Adrenal gland (tissue), 12 donors: ENCODE measurements around the gene ZNF774. TPM values are rescaled to one million over a fixed set of nuclear protein-coding genes. Genes with fewer than 3 reads are reported as not detected.

Source experiments
- DNase-seq, 7 donors: peaks; one replicate each; pipeline ENCODE4 v3.0.0-alpha.2; 2019 to 2020
- H3K27ac ChIP-seq, 5 donors: fragments of 200-600 bp; sonication (generic) in 4 of 5; 1 replicate in 3 of 5; 2 replicates in 2 of 5; pipeline versions ENCODE4 v1.5.1 to v1.8.0; 2016 to 2020; ENCODE audit warnings: mild to moderate bottlenecking in 1 of 5
- H3K27me3 ChIP-seq: fragments of 200-600 bp; 2 replicates; pipeline ENCODE4 v1.8.0; 2021
- H3K36me3 ChIP-seq, 2 donors: fragments of 200-600 bp; replicated peaks in 1 of 2; 1 replicate in 1 of 2; 2 replicates in 1 of 2; pipeline versions ENCODE4 v1.5.1 to v1.8.0; 2018 to 2022
- H3K4me1 ChIP-seq, 2 donors: fragments of 200-600 bp; replicated peaks in 1 of 2; 1 replicate in 1 of 2; 2 replicates in 1 of 2; pipeline versions ENCODE4 v1.5.1 to v1.8.0; 2018 to 2021
- H3K4me3 ChIP-seq, 4 donors: fragments of 200-600 bp; sonication (generic) in 3 of 4; one replicate each; pipeline ENCODE4 v1.5.1; 2016 to 2018
- H3K9me3 ChIP-seq, 3 donors: fragments of 200-600 bp; sonication (generic) in 1 of 3; replicated peaks in 1 of 3; 1 replicate in 2 of 3; 2 replicates in 1 of 3; pipeline versions ENCODE4 v1.5.1 to v1.8.0; 2016 to 2021
- POLR2A ChIP-seq, 2 donors: fragments of 450-650 bp; IDR thresholded peaks; one replicate each; pipeline ENCODE4 v1.6.1; 2017; ENCODE audit warnings: antibody characterized with exemption in 2 of 2, mild to moderate bottlenecking in 2 of 2, moderate library complexity in 1 of 2
- WGBS, 4 donors: extraction: QIAGEN DNeasy Blood & Tissue Kit in 2 of 4; methylation state at CpG; one replicate each; pipeline versions ENCODE4 v1.1.5 to v1.1.7; 2013 to 2017; 5-methylcytosine and 5-hydroxymethylcytosine counted together
- intact Hi-C, 2 donors: fragments of 100-400 bp; cut with DNase I; formaldehyde crosslinking; loops; one replicate each; pipeline versions ENCODE4 v1.14.1 to v1.15.0; 2022 to 2023
- polyA plus RNA-seq, 3 donors: library from polyadenylated mRNA; stranded (reverse); fragments of 200-250 nt in 2 of 3; fragments of 350-450 nt in 1 of 3; fragmentation: Illumina TruSeq in 1 of 3; extraction: RNeasy Lipid Tissue Mini Kit (QIAGEN cat#74804) in 1 of 3; gene quantifications; one replicate each; pipeline ENCODE4 v1.2.3, GENCODE V29; 2013 to 2014
- small RNA-seq, 2 donors: library from RNA; depleted of rRNA; stranded (forward); fragments of <200 nt; gene quantifications; one replicate each; pipeline ENCODE3, GENCODE V24; 2016
- total RNA-seq, 9 donors: library from RNA; depleted of rRNA in 4 of 9; stranded (reverse); fragments of >200 nt in 4 of 9; fragments of 120-200 nt in 1 of 9; fragmentation: NEBNext Ultra II Directional in 1 of 9; extraction: Animal tissue kit (Norgen Biotek cat#: 25700) in 1 of 9; gene quantifications; one replicate each; pipeline versions ENCODE4 v1.1.0 to v1.2.4, GENCODE V29; 2013 to 2023
- TF ChIP-seq, protein P1 (sequence below), 6 experiments: fragments of 450-650 bp in 4 of 6; fragments of 200-600 bp in 2 of 6; sonication (generic) in 1 of 6; IDR thresholded peaks; 1 replicate in 5 of 6; 2 replicates in 1 of 6; pipeline versions ENCODE4 v1.5.1 to v1.8.0; 2016 to 2021; ENCODE audit warnings: antibody characterized with exemption in 6 of 6, mild to moderate bottlenecking in 2 of 6, moderate library complexity in 1 of 6
- donor health status: healthy with polysubstance abuse.
- donor health status: Bipolar disorder and iron deficiency.
- donor health status: DM: yes; HTN: yes; CAD: no.
- donor health status: DM: no; HTN: no; CAD: no.
- donor health status: DM: no; HTN: no; CAD: no.
- donor health status: DM: yes; HTN: yes; CAD: no.

The ZNF774 gene
- total and polyA plus RNA-seq, 12 donors = 1.0 to 21.4 (median 6.0) TPM

- 87 to 96% (median 93%) methylated on average over 2 of the region's 2 CpGs for WGBS, 4 donors
- no peak overlapping the region for H3K27ac ChIP-seq
Measured at GRCh38 chr15:90411176-90411575, 59.1 kb downstream of the ZNF774 start.

More at GRCh38 chr15:90411176-90411575, 59.1 kb downstream of the ZNF774 start:
- TF ChIP-seq POLR2A (IDR thresholded peaks at IDR 0.05) = no peak
- TF ChIP-seq, protein P1, sequence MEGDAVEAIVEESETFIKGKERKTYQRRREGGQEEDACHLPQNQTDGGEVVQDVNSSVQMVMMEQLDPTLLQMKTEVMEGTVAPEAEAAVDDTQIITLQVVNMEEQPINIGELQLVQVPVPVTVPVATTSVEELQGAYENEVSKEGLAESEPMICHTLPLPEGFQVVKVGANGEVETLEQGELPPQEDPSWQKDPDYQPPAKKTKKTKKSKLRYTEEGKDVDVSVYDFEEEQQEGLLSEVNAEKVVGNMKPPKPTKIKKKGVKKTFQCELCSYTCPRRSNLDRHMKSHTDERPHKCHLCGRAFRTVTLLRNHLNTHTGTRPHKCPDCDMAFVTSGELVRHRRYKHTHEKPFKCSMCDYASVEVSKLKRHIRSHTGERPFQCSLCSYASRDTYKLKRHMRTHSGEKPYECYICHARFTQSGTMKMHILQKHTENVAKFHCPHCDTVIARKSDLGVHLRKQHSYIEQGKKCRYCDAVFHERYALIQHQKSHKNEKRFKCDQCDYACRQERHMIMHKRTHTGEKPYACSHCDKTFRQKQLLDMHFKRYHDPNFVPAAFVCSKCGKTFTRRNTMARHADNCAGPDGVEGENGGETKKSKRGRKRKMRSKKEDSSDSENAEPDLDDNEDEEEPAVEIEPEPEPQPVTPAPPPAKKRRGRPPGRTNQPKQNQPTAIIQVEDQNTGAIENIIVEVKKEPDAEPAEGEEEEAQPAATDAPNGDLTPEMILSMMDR (IDR thresholded peaks at IDR 0.05) = no peak
- Histone ChIP-seq H3K4me1 (peaks cover 8 to 64% of the 10 kb centered on the region in 2 donors), H3K27me3 (no peaks in the 10 kb centered on the region), H3K4me3 (no peak overlapping the region), H3K36me3 (no peaks in the 10 kb centered on the region), H3K9me3 (no peaks in the 10 kb centered on the region)
- DNase-seq = no peak
- intact Hi-C loops = no loop called here

Small RNA genes within 50 kb of the gene (small RNA-seq; reads per million reads assigned to genes)
- gene NDUFA3P4 = 0 reads per million in 2 donors

Other genes with a start within 250 kb of the ZNF774 start
- gene IDH2, start 249.8 kb upstream of the ZNF774 start, total RNA-seq = 10 to 100 TPM; 15.8 to 33.6 (median 21.7) TPM
- gene IDH2, start 249.8 kb upstream of the ZNF774 start, polyA plus RNA-seq = 10 to 100 TPM; 10.3 to 16.6 (median 13.5) TPM
- 100 to 1,000 TPM in 4 of 9 donors, 10 to 100 TPM in 5; 10.6 to 155 (median 91.4) TPM for gene SEMA4B, start 151.0 kb upstream of the ZNF774 start, total RNA-seq
- gene SEMA4B, start 151.0 kb upstream of the ZNF774 start, polyA plus RNA-seq = 10 to 100 TPM; 20.2 to 50.3 (median 41.6) TPM
- 100 to 1,000 TPM in 5 of 9 donors, 10 to 100 TPM in 4; 38.8 to 191 (median 108) TPM for gene CIB1, start 118.3 kb upstream of the ZNF774 start, total RNA-seq
- gene CIB1, start 118.3 kb upstream of the ZNF774 start, polyA plus RNA-seq = 100 to 1,000 TPM; 138 to 259 (median 141) TPM
- gene GDPGP1, start 118.1 kb upstream of the ZNF774 start, total RNA-seq = 10 to 100 TPM in 5 of 9 donors, 1 to 10 TPM in 4; 2.7 to 17.1 (median 10.3) TPM
- 1 to 10 TPM; 2.6 to 4.7 (median 2.9) TPM for gene GDPGP1, start 118.1 kb upstream of the ZNF774 start, polyA plus RNA-seq
- gene TTLL13, start 102.7 kb upstream of the ZNF774 start, total RNA-seq = under 1 TPM in 4 of 9 donors, not detected in 5; 0.17 to 0.43 (median 0.35) TPM
- 1 to 10 TPM in 1 of 3 donors, under 1 TPM in 2; 0.11 to 1.9 (median 0.20) TPM for gene TTLL13, start 102.7 kb upstream of the ZNF774 start, polyA plus RNA-seq
- 100 to 1,000 TPM in 6 of 9 donors, 10 to 100 TPM in 3; 61.4 to 131 (median 105) TPM for gene NGRN, start 86.6 kb upstream of the ZNF774 start, total RNA-seq
- 100 to 1,000 TPM in 1 of 3 donors, 10 to 100 TPM in 2; 53.5 to 133 (median 56.3) TPM for gene NGRN, start 86.6 kb upstream of the ZNF774 start, polyA plus RNA-seq
- 100 to 1,000 TPM; 122 to 261 (median 151) TPM for gene IQGAP1, start 36.0 kb downstream of the ZNF774 start, total RNA-seq
- 100 to 1,000 TPM in 1 of 3 donors, 10 to 100 TPM in 2; 34.3 to 195 (median 57.7) TPM for gene IQGAP1, start 36.0 kb downstream of the ZNF774 start, polyA plus RNA-seq
- 10 to 100 TPM; 14.9 to 46.7 (median 35.3) TPM for gene CRTC3, start 177.6 kb downstream of the ZNF774 start, total RNA-seq
- 10 to 100 TPM; 11.5 to 20.9 (median 19.7) TPM for gene CRTC3, start 177.6 kb downstream of the ZNF774 start, polyA plus RNA-seq